Uterus (tissue), 2 donors: ENCODE results near the gene KATNA1.

ENCODE experiments used
- POLR2A ChIP-seq, 2 donors: fragments of 450-650 bp; IDR thresholded peaks; one replicate each; pipeline ENCODE4 v1.6.1; 2016; ENCODE audit warnings: antibody characterized with exemption in 2 of 2, mild to moderate bottlenecking in 1 of 2, moderate library complexity in 1 of 2
- TF ChIP-seq, protein P1 (sequence below), 4 experiments: fragments of 200-600 bp in 2 of 4; fragments of 450-650 bp in 2 of 4; sonication (generic) in 2 of 4; IDR thresholded peaks; one replicate each; pipeline ENCODE4 v1.5.1; 2016 to 2019; ENCODE audit warnings: antibody characterized with exemption in 4 of 4, mild to moderate bottlenecking in 2 of 4, moderate library complexity in 1 of 4

DNA sequence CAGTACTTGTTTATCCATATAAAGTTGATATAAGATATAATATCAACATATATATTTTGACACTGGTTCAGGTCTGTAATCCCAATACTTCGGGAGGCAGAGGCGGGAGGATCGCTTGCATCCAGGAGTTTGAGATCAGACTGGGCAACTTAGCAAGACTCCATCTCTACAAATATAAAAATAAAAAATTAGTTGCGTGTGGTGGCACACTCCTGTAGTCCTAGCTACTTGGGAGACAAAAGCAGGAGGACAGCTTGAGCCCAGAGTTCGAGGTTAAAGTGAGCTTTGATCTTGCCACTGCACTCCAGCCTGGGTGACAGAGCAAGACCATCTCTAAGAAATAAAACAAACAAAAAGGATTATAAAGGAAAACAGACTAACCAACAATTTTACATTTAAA is 8.9 kb upstream of the KATNA1 start:
- TF ChIP-seq POLR2A (IDR thresholded peaks at IDR 0.05), result no peak
- TF ChIP-seq, protein P1, sequence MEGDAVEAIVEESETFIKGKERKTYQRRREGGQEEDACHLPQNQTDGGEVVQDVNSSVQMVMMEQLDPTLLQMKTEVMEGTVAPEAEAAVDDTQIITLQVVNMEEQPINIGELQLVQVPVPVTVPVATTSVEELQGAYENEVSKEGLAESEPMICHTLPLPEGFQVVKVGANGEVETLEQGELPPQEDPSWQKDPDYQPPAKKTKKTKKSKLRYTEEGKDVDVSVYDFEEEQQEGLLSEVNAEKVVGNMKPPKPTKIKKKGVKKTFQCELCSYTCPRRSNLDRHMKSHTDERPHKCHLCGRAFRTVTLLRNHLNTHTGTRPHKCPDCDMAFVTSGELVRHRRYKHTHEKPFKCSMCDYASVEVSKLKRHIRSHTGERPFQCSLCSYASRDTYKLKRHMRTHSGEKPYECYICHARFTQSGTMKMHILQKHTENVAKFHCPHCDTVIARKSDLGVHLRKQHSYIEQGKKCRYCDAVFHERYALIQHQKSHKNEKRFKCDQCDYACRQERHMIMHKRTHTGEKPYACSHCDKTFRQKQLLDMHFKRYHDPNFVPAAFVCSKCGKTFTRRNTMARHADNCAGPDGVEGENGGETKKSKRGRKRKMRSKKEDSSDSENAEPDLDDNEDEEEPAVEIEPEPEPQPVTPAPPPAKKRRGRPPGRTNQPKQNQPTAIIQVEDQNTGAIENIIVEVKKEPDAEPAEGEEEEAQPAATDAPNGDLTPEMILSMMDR (IDR thresholded peaks at IDR 0.05), result no peak
